Measurements from ENCODE around the gene CDH4. TPM values are rescaled to one million over a fixed set of nuclear protein-coding genes. Genes with fewer than 3 reads are reported as not detected.

Gene CDH4
- total RNA-seq, 2 experiments from 2014 or later = 0.06 to 0.08 TPM

DNA sequence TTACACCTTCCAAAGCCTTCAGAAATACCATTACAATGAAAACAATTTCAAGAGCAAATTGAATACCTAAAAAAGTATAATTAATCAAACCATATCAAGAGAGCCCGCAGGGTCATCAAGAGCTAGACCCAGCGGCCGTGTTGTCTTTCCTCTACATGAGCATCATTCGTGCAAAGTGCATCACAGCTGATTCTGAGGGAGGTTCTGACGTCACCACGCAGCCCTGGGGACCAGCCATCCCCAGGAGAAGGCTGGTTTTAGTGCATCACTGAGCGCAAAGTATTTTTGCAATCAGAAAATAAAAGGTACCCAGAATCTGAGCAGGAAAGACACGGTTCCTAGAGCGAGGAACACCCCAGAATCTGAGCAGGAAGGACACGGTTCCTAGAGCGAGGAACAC lies 371.4 kb downstream of the CDH4 start:
- Mint-ChIP-seq H3K4me1 (no peaks in the 10 kb centered on the region), H3K4me3 (no peak overlapping the region), H3K27me3 (no peaks in the 10 kb centered on the region), H3K36me3 (no peaks in the 10 kb centered on the region), H3K9me3 (no peaks in the 10 kb centered on the region), H3K27ac (no peak overlapping the region)
- no peak for DNase-seq

DNA sequence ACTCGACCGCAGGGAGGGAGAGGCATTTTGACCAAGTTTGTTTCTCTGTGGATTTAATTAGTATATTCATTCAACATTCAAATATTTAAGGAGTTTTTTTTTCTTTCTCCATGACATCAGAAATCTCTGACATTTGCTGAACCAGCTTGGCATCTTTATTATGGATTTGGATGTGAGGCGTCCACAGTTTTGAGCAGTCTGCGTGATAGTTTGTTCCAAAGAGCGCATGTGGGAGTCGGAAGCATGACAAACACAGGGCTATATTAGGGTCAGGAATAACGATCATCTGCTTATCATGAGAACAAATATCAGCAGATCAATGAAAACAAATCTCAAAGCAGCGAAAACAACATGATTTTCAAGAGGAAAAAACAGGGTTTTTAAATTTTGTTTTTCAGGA lies 373.2 kb downstream of the CDH4 start:
- no peak overlapping the region for H3K27ac Mint-ChIP-seq
- H3K9me3 Mint-ChIP-seq = no peaks in the 10 kb centered on the region
- H3K36me3 Mint-ChIP-seq = no peaks in the 10 kb centered on the region
- no peaks in the 10 kb centered on the region for H3K27me3 Mint-ChIP-seq
- DNase-seq = no peak
- no peak overlapping the region for H3K4me3 Mint-ChIP-seq
- H3K4me1 Mint-ChIP-seq = no peaks in the 10 kb centered on the region

DNA sequence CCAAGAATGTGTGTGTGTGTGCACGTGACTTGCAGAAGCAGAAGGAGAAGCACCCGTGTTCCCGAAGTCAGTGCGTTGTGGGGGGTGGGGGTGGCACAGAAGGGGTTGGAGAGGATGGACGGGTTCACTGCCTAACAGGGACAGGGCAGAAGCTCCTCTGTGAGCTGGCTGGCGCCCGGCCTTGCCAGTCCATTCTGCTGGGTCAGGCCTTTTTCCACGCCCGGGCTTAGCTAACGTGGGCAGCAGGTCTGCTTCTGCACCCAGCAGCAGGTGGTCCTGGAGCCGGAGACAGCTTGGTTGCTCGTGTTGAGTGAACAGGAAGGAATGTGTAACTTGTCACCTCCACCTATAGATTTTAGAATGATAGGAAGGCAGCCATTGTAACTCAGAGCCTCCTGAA lies 374.4 kb downstream of the CDH4 start:
- Mint-ChIP-seq H3K9me3 (no peaks in the 10 kb centered on the region), H3K4me1 (no peaks in the 10 kb centered on the region)

DNA sequence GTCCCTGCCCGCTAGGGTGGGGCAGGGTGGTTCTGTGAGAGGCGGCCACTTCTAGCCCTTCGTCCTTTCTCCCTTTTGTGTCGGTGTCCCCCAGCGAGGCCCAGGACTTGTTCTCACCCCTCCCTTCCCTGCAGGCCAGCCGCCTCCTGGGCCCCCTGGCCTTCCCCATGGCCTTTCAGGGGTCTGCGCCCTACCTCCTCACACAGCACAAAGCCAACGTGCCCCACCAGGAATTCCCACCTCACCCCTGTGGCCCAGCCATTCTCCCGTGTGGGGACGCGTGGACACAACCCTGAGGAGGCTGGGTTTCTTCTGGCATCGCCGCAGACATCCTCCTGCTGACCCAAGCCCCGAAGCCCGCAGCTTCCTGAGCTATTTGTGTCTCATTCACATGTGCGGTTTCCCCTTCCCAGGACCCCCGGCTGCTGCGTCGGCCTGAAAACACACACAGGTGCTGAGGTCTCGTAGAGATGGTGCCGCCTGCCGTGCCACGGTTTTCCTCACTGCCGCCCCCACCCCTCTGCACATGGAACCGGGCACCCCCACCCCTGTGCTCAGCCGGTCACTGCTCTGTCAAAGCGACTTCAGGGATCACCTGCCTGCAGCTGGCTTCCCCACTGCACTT lies 375.8 kb downstream of the CDH4 start:
- H3K27ac Mint-ChIP-seq = no peak overlapping the region
- no peaks in the 10 kb centered on the region for H3K4me1 Mint-ChIP-seq
- no peaks in the 10 kb centered on the region for H3K27me3 Mint-ChIP-seq
- H3K36me3 Mint-ChIP-seq = no peaks in the 10 kb centered on the region
- no peak for DNase-seq
- no peak overlapping the region for H3K4me3 Mint-ChIP-seq
- H3K9me3 Mint-ChIP-seq = no peaks in the 10 kb centered on the region

More for the DNA sequence above, 374.4 kb downstream of the CDH4 start:
- no peak overlapping the region for H3K4me3 Mint-ChIP-seq
- H3K27me3 Mint-ChIP-seq = no peaks in the 10 kb centered on the region
- H3K36me3 Mint-ChIP-seq = no peaks in the 10 kb centered on the region
- H3K27ac Mint-ChIP-seq = no peak overlapping the region
- DNase-seq = no peak

DNA sequence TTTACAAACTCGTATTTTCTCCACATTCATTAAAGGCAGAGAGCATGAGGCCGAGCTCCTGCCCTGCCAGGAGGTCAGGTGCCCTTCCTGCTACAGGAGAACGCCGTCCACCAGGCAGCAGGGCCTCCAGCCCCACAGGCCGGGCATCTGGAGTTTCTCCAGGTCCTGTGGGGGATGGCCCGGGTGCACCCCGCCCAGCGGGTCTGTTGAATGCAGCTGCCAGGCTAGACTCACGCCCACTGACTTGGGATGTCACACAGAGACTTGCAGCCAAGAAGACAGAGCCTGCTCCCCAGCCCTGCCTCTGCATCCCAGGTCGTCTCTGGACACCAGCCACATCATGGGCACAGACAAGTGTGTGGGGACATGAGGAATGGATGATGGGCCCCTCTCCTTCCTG lies 376.4 kb downstream of the CDH4 start:
- H3K27me3 Mint-ChIP-seq = no peaks in the 10 kb centered on the region
- no peaks in the 10 kb centered on the region for H3K4me1 Mint-ChIP-seq
- no peaks in the 10 kb centered on the region for H3K9me3 Mint-ChIP-seq
- no peak for DNase-seq
- H3K36me3 Mint-ChIP-seq = no peaks in the 10 kb centered on the region
- H3K4me3 Mint-ChIP-seq = no peak overlapping the region
- no peak overlapping the region for H3K27ac Mint-ChIP-seq

DNA sequence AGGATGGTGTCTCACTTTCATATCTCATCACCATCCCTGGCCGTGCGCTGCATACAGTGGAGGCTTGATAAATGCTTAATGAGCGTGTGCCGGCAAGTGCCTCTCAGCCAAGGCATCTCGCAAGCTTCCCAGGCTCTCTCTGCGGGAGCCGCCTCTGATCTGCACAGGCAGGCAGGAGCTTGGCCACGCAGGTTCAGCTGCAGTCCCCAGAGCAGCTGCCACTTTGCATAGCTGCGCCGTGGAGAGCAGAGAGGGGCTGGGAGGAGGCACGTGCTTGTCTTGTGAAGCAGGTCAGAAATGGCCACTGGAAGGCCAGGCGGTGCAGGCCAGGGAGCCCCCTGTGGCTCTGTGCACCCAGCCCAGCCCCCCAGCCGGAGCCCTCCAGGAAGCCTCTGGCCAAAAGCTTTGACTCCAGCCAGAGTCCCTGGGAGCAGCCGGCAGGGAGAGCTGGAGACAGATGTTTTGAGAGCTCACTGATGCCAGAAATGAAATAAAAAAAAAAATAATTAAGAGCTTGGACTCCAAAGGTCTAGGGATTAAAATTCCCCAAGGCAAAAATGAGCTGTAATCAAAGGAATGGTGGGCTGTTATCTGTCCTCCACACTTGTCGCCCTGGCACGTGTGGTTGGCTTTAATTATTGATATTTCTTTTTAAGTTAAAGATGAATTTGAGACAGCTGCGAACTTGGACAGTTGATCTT lies 377.0 kb downstream of the CDH4 start:
- Mint-ChIP-seq H3K4me3 (no peak overlapping the region), H3K36me3 (no peaks in the 10 kb centered on the region), H3K27ac (no peak overlapping the region), H3K9me3 (no peaks in the 10 kb centered on the region), H3K27me3 (no peaks in the 10 kb centered on the region), H3K4me1 (no peaks in the 10 kb centered on the region)
- DNase-seq = no peak

DNA sequence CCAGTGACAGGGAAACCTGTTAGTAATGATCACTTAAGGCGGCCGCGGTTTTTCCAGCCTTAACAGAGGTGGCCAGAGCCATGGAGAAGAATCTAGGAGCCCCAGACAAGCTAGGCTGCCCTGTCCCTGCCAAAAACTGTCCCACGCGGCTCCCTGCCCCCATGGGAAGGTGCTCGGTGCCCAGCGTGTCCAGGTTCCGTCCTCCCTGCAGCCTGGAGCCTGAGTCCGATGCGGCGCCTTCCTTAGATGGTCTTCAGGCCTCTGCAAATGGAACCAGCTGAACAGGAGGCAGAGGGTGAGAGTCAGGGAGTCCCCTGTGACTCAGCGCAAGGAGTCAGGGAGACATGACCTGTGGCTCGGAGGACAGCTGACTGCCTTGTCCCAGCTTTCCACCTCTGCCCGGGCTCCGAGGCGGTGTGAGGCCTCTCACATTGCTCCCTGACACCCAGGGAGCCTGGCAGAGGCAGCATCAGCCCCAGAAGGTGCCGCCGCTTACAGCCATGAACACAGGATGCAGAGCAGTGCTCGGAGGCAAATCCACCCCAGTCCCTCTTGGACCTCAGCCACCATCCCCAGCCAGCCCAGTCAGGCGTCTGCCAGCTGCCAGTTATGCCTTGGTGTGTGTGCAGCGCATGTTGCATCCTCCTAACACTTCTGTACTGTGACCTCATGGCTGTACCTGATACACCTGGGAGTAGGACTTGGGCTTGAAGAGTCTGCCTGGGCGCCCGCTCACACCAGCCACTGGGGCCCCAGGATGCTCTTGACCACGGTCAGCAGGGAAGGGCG lies 377.7 kb downstream of the CDH4 start:
- H3K9me3 Mint-ChIP-seq = no peaks in the 10 kb centered on the region
- no peaks in the 10 kb centered on the region for H3K36me3 Mint-ChIP-seq
- H3K4me3 Mint-ChIP-seq = no peak overlapping the region
- no peak overlapping the region for H3K27ac Mint-ChIP-seq
- no peaks in the 10 kb centered on the region for H3K4me1 Mint-ChIP-seq
- no peaks in the 10 kb centered on the region for H3K27me3 Mint-ChIP-seq
- no peak for DNase-seq

DNA sequence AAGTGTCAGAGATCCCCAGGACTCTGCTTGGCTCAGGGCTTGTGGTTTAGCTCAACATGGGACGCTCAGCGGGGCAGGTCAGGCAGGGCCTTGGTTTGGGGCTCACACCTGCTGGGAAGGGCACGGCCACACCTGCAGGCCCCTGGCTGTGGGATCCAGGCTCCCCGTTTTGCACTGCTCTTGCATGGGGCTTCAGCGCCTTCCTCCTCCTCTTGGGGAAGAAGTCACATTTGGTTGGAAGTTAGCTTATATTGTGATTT lies 378.3 kb downstream of the CDH4 start:
- no peak for DNase-seq
- Mint-ChIP-seq H3K9me3 (no peaks in the 10 kb centered on the region), H3K27ac (no peak overlapping the region), H3K36me3 (no peaks in the 10 kb centered on the region), H3K27me3 (no peaks in the 10 kb centered on the region), H3K4me1 (no peaks in the 10 kb centered on the region), H3K4me3 (no peak overlapping the region)

DNA sequence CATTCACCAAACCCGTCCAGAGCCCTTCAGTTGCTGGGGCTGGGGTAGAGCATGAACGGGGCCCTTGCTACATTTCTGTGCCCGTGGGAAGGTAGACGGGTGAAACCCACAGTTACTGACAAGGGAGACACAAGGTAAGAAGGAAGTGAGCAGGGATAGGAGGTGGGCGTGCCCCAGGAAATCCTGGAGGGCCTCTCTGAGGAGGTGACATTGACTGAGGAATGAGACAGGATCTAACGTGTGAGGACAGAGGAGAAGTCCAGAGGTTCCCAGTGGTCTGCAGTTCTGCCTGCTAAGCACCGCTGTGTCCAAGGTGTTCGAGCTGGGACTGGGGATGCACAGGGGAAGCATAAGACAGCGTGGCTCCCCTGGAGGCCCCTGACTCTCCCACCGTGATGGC lies 378.8 kb downstream of the CDH4 start:
- no peak for DNase-seq
- no peak overlapping the region for H3K4me3 Mint-ChIP-seq
- no peaks in the 10 kb centered on the region for H3K27me3 Mint-ChIP-seq
- no peaks in the 10 kb centered on the region for H3K9me3 Mint-ChIP-seq
- H3K36me3 Mint-ChIP-seq = no peaks in the 10 kb centered on the region
- H3K4me1 Mint-ChIP-seq = no peaks in the 10 kb centered on the region
- no peak overlapping the region for H3K27ac Mint-ChIP-seq

DNA sequence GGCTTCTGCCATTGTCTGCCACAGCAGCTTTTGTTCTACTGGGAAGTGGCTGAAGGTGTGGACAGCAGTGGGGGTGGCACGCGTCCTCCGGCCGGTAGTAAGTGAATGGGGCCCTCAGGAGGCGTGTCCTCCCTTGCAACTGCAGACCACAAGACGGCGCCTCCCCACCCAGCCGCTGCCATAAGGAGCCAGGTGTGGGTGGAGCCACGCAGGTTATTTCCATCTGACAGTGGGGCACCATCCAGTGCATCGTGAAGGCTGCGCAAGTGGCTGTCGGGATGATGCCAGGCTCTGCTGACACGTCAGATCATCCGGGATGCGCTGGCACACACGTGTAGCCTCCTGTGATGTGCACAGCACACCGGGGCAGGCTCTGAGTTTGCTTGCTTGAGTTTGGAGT lies 379.7 kb downstream of the CDH4 start:
- no peaks in the 10 kb centered on the region for H3K36me3 Mint-ChIP-seq
- no peak for DNase-seq
- H3K4me3 Mint-ChIP-seq = no peak overlapping the region
- no peaks in the 10 kb centered on the region for H3K4me1 Mint-ChIP-seq
- H3K27me3 Mint-ChIP-seq = no peaks in the 10 kb centered on the region
- H3K9me3 Mint-ChIP-seq = no peaks in the 10 kb centered on the region
- H3K27ac Mint-ChIP-seq = no peak overlapping the region

DNA sequence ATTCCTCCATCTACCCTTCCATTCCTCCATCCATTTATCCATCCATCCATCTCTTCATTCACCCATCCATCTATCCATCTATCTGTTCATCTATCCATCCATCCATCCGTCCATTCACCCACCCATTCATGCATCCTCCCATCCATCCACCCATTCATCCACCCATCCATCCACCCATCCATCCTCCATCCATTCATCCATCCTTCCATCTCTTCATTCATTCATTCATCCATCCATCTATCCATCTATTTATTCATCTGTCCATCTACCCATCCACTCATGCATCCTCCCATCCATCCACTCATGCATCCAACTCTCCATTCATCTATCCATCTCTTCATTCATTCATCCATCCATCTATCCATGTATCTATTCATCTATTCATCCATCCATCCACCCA lies 380.9 kb downstream of the CDH4 start:
- Mint-ChIP-seq H3K27me3 (no peaks in the 10 kb centered on the region), H3K4me3 (no peak overlapping the region), H3K36me3 (no peaks in the 10 kb centered on the region)

DNA sequence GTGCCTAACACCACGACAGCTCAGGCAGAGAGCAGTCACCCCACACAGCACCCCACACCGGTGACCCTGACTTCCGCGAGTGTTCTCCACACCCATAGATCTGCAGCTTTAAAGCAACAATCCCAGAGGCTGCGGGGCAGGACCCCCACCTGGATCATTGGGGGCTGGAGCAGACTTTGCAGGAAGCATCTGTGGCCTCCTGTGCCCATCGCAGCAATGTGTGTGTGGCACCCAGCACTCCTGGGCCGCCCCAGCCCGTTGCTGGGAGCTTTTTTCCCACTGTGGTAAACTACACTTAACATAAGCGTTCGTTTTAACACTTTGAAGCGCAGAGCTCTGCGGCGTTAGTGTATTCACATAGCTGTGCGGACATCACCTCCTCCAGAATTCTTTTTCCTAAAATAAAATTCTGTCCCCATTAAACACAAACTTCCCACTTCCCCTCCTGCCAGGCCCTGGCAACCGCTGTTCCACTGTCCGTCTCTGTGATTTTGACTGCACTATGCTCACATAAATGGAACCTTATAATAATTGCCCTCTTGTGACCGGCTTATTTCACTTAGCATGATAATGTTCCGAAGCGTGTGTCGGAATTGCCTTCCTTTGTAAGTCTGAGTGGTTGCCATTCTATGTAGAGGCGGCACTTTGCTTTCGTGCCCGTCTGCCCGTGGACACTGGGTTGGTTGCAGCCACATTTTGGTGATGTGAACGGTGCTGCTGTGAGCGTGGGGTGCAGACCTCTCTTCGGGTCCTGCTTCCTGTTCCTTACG lies 382.5 kb downstream of the CDH4 start:
- no peak for DNase-seq
- Mint-ChIP-seq H3K4me3 (no peak overlapping the region), H3K27me3 (no peaks in the 10 kb centered on the region), H3K27ac (no peak overlapping the region), H3K4me1 (no peaks in the 10 kb centered on the region), H3K36me3 (no peaks in the 10 kb centered on the region), H3K9me3 (no peaks in the 10 kb centered on the region)

More for the DNA sequence above, 380.9 kb downstream of the CDH4 start:
- no peaks in the 10 kb centered on the region for H3K9me3 Mint-ChIP-seq
- H3K27ac Mint-ChIP-seq = no peak overlapping the region
- H3K4me1 Mint-ChIP-seq = no peaks in the 10 kb centered on the region
- no peak for DNase-seq

DNA sequence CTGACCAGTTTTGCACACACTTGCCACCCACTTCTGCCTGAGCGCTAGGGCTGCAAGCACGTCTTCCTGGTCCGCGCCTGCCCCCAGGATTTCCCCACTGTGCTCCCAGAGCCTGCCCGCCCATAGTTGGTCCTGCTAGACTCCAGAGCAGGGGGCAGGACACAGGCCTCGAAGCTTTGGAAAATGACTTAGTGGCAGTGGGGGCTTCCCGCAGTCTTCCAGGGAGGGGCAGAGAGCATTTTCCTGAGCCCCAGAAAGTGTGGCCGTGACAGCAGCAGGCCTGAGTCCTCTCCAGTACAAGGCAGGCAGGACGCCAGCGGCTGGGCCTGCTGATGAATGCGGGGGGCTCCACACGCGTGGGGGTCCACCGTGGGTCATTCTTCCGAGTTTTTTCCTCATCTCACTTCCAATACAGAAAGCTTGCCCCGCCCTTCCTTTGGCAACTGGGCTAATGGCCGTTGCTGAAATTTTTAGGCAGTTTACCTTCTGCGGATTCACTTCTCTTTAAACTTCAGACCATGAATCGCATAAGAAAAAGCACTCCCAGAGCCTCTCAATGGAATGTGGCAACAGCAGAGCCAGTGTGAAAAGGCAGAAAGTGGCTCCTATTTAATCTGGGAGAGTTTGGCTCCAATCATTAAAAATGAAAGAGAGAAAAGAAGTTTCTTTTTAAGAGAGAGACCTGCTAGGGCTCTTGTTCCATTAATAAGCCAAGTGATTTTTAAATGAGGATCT lies 383.8 kb downstream of the CDH4 start:
- no peak overlapping the region for H3K27ac Mint-ChIP-seq
- H3K36me3 Mint-ChIP-seq = no peaks in the 10 kb centered on the region
- no peak overlapping the region for H3K4me3 Mint-ChIP-seq
- no peak for DNase-seq
- H3K9me3 Mint-ChIP-seq = no peaks in the 10 kb centered on the region
- peaks cover 8% of the 10 kb centered on the region for H3K27me3 Mint-ChIP-seq
- H3K4me1 Mint-ChIP-seq = no peaks in the 10 kb centered on the region

DNA sequence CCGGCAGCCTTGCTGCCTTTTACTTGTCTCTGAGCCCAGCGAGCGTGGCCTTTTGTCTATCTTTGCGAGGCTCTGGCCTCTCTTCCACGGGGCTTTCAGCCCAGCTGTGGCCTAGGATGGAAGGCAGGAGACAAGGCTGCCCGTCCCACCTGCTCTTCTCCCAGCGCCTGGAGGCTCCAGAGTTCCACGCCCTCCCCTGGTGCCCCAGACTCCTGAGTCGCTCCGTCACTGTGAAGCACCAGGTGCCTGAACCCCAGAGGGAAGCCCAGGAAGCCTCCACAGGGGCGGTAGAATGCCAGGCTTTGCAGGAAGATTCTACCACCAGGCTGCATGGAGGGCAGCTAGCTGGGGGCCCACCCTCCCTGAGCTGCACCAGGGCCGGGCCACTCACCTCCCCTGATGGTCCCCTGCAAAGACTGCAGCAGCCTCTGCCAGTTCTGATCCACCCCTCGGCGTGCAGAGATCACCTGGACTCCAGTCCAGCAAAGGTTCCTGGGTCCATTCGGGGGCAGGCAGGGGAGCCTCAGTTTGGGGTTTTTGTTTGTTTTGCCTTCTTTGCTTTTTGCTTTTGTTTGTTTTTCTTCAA lies 384.6 kb downstream of the CDH4 start:
- no peaks in the 10 kb centered on the region for H3K9me3 Mint-ChIP-seq
- H3K36me3 Mint-ChIP-seq = no peaks in the 10 kb centered on the region
- no peak for DNase-seq
- H3K27me3 Mint-ChIP-seq = peaks cover 8% of the 10 kb centered on the region
- H3K4me3 Mint-ChIP-seq = no peak overlapping the region
- H3K4me1 Mint-ChIP-seq = no peaks in the 10 kb centered on the region
- no peak overlapping the region for H3K27ac Mint-ChIP-seq

Measured in activated naive CD8-positive, alpha-beta T cell treated with anti-CD3 and anti-CD28 coated beads for 36 hours (primary cell).